Activated naive CD4-positive, alpha-beta T cell treated with anti-CD3 and anti-CD28 coated beads, Interleukin-2, amount 50 U/mL, for 16 hours (primary cell): ENCODE data around the gene TNC.
"Not testable (repeated sequence)": the region's sequence is repeated elsewhere in the genome, so short reads cannot be mapped to it uniquely, and the experiment has no call there.

Experiments used
- DNase-seq: peaks from one replicate; pipeline ENCODE4 v3.0.0-alpha.2; 2020

The TNC gene

DNA sequence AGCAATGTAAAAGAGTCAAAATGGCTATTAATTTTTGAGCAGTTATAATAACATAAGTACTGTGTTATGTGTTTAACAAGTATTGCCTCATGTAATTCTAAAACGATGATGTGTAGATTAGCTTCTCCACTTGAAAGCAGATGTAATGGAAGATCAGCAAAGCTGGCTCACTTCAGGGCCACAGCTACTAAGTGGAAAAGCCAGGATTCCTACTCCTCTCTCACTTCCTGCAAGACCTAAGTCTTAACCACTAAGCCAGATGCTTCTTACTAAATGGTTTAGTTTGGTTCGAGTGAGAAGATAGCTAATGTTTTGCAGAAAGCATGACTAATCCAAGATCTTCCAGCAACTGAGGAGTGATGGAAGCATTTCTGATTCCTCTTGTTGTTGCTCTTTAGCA, 15.7 kb upstream of the TNC start:
- DNase-seq, result no peak

DNA sequence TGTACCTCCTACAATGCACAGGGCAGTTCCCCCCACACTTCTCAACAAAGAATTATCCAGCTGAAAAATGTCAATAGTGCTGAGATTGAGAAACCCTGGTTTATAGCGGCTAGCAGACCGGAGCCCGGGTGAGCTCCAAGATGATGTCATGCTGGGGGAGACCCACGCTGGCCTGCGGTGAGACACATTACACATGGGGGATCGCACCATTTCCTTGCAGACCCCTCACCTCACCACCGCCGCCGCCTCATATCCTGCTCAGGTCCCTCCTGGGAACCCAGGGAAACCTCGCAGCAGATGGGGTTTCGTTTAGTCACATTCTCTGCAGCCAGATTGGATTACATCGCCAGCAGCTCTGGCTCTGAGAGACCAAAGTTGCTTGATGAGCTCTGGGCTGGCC, 14.7 kb upstream of the TNC start:
- no peak for DNase-seq

DNA sequence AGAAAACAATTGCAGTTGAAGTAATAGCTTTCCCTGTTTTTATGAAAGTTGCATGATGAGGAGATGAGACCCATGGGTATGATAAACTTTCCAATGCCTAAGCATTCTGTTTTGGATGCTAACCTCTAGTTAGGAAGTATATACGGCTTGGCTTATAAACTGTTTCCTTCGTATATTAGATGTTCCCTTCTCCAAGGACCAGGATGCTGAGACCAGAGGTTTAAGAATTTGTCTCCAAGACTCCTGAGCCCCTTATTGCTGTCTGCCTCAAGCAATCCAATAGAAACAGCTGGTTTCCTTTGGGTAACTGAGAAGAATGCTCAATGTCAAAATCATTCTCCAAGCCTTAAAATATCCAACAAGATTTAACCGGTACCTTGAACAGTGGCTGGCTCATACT, 12.2 kb upstream of the TNC start:
- DNase-seq, result no peak

DNA sequence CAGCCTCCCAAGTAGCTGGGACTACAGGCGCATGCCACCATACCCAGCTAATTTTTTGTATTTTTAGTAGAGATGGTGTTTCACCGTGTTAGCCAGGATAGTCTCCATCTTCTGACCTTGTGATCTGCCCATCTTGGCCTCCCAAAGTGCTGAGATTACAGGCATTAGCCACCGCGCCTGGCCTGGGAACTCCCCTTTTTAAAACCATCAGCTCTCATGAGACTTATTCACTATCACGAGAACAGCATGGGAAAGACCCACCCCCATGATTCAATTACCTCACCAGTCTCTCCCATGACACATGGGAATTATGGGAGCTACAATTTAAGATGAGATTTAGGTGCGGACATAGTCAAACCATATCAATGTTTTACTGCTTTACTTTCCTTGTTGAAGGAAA, 10.8 kb upstream of the TNC start:
- DNase-seq, result not testable (repeated sequence)

DNA sequence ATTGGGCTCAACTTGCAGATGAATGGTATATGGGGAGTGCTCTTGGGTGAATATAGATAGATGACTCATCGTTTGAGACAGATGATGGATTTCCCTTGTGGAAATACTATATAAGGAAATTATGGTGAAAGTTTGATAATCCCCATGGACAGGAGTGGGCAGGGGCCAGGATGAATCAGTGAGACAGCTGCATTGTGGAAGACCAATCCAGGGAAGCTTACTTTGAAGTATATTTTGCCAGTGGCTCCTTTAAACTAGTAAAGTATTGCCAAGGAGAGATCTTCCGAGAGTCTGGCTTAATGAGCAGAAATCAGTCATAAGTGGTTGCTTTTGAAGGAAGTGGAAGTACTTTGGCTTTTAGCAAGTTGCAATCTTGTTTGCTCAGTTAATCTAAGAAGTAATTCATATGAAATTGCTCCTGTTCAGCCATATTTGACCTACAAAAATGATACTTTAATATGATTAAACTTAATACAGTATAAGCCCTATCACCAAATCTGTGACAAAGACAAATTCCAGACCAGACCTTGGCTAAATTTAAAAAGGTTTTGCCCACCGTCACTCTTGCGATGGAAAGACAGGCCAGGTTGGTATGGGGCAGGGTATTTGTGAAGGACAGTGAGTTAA, 9.3 kb upstream of the TNC start:
- no peak for DNase-seq

DNA sequence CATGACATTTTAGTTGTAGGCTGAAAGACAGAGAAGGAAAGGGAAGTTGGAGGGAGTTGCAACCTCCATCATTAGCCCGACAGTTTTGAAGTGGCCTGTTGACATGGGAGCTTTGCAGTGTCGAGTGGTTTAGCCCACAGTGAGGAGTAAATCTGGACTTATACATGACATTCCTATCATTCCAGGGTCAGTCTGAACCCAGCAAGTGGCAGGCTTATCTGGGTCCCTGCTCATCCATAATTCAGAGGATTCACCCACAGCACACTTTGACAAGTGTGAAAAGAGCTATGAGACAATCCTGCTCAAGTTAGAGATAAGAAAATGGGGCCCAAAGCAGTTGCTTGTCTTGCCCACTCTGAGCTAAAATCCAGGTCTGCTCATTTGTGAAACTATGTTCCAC, 8.4 kb upstream of the TNC start:
- DNase-seq, result no peak

DNA sequence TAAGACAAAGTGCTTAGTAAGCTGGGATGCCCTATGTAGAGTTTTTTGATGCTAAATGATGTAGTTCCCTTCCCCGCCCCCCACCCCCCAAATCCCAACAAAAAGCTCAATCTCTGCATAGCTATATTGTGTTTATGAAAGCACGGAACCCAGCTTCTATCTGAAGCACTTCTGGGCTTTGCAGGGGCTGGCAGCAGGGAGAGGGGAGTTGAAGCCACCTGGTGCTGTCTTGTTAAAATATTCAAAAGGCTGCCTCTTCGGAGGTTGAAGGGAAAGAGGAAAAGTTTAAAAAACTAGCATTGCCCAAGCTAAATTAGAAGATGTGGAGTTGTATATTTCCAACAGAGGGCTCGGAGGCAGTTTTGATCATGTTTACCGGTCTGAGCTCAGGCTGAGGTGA, 5.0 kb upstream of the TNC start:
- no peak for DNase-seq

DNA sequence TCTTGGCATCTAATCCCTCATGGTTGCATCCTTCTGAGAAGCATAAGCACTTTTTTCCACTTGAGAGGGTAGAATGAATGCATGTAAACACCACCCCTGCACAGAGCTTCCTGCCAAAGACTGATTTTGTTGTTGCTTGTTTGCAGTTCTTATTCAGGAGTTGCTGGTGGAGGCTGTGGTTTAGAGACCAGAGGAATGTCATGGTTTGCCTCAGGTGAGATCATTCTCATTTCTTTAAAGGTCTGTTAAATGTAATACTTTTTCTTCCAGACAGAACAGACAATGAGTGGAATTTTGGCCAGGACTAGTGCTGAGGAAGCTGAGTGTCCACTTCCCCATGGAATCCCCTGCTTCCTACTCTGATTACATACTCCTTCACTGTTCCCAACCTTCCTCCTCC, 3.2 kb upstream of the TNC start:
- no peak for DNase-seq

DNA sequence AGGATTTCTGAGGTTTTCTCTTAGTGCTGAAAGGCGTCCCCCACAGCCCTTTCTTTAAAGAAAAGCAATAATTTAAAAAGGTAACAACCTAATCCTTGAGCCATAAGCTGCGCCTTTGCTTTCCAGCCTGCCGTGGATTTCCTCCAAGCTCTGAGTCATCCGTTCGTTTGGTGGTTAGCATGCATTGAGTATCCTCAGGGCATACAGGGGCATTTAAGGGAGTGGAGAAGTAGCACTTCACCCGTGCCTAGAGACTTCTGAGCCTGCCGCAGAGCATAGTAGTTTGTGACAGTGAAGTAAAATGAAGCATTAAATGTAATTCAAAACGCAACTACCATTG, 892 bp upstream of the TNC start:
- no peak for DNase-seq

DNA sequence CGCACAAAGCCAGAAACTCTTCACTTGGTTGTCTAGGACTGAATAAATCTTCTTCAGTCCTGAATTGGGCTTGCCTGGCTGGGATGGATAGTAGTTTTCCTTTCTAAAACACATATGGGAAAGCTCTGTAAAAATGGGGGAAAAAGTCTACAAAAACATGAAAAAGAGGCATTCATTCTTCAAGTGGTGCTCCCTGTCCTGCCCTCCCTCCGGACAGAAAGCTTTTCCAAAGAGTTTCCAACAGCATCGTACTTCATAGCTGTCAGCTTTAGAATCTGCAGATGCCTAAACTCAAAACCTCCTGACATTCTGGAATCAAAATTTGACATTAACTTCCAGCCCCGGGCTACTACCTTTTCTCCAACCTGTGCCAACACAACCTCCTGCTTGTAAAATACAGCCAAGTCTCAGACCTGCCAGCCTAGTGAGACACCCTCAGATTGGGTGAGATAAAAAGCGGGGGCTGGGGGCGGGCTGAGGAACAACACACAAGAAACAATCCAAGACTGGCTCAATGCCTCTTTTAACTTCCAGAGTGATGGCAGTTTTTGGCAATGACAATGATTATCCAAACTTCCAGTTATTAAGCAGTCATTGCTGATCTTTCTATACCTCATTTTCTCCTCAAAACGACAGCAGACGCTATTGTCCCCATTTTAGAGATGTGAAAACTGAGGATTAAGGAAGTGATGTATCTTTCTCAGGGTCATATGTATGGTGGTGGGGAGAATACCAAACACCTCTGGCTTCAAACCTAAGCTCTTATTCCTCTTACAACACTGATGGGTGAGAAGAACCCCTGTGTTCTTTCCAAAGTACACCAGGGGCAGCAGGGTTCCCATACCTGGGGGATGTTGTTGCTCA, 1.3 kb downstream of the TNC start:
- DNase-seq, result no peak

DNA sequence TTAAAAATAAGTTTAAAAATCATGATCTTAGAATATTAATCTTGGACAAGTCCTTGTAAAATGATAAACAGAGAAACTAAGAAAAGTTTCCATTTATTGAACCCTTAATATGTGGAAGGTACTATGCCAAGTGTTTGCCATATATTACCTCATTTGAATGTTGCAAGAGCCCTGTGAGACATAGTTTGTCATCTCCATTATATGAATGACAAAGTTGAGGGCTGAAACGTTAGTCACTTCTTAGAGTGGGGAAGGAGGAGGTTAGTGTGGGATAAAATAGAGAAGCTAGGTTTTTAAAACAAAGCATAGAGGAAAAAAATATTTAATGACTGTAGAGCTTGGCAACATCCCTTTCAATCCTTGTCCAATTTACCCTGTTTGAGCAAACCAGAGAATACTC, 2.0 kb downstream of the TNC start:
- no peak for DNase-seq

DNA sequence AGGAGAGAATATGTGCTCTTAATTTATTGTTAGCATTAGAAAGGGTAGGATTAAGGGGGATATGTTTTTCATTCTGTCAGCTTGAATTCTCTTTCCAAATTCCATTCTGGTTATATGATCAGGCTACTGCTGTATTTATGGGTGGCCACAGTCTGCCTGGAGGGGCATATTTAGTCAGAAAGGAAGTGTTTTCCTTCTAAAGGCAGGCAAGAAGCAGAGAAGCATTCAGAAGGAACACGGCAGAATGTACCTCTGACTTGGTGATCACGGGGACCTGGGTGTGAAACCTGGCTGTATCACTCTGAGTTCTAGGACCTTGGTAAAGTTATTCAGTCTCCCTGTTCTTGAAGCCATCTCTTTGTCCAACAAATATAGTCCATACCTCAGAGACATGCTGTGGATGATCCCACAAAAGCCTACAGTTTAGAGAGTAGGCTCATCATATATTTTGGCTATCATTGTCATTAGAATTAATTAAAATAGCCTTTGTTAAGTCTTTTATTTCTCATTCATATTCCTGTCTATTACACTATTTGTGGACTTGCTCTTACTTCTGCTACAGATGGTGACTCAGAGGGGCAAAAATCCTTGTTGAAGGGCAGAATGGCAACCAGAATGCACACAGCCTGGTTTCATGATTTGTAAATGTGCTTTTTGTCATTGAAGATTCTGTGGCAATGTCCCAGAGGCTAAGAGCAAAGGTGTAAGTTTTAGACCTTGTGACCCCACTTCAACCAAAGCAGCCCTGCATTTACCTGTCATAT, 2.7 kb downstream of the TNC start:
- no peak for DNase-seq

DNA sequence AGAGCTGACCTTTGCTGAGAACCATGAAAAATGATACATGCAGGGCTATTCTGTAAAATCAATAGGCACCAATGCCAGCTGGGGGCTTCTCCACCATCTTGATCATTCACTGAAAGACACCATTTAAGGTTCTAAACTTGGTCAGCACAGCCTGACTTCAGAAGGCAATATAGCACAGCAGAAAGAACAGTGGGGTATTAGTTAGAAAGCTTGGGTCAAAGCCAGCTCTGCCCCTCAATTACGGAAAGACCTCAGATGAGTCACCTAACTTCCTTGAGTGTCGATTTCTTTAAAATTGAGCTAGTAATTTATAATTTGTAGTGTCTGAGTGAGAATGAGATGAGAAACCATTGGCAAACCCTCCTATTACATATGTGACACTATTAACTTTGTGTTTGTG, 3.4 kb downstream of the TNC start:
- no peak for DNase-seq

DNA sequence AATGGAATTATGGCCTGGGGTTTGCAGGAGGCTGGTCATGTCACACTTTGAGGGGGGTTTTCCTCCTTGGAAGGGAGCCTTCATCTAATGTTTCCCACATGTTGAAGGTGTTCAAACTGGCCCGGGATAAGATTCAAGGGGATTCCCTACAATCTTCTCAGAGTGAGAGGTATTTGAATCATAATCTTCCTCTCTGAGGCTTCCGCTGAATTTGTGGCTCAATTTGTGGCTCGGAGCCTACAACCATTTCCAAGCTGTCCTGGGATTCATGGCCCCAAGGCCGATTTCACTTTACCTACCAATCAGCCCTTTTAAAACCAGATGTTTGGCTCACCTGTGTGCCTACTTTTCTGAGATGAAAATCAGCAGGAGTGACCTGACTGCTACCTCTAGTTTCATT, 3.9 kb downstream of the TNC start:
- DNase-seq, result no peak

DNA sequence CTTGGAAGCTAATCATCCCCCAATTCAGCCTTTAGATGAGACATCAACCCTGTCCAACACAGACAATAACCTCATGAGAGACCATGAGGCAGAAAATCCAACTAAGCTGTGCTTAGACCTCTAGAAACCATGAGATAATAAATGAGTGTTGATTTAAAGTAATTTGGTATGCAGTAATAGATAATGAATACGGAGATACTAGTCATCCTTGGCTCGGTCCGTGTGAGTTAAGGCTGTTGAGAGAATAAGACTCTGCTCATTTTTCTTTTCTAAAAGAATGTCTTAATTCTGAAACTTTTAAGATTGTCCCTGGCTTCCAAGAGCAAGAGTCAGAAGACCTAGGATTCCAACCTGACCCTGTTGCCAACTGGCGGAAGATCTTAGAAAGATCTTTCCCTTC, 6.1 kb downstream of the TNC start:
- DNase-seq, result no peak

DNA sequence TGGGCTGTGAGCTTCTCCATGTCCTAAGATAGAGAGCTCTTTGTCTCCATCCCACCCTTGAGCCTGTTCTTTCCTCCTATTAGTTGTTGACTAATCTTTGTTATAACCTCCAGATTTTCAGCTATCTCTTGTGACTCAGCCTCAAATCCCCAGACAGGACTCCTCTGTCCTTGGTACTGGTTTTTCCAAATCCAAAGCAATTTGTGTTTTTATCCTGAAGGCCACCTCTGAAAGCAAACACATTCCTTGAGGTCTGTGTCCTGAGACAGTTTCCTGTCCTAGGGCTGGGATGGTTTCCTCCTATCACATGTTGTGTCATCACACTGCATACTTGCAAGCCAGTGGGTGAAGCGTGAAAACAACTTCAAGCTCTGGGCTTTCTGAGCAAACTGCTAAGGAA, 8.5 kb downstream of the TNC start:
- DNase-seq, result no peak

DNA sequence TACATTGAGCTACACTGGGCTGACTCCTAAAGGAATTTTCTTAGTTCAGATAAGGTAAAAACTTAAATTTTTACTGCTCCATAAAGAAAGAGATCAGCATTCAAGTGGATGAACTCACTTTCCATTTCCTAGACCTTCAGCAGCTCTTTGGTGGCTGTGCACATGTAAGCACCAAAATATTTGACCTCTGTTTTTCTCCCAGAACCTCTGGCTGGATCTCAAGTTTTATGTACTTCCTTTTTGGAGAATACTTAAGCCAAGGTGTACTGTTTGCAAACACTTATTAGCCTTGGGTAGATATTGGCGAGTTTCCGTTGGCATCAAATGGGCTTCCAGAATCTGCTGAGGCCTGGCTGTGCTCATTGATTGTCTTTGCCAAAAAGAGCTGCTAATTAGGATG, 10.3 kb downstream of the TNC start:
- no peak for DNase-seq

DNA sequence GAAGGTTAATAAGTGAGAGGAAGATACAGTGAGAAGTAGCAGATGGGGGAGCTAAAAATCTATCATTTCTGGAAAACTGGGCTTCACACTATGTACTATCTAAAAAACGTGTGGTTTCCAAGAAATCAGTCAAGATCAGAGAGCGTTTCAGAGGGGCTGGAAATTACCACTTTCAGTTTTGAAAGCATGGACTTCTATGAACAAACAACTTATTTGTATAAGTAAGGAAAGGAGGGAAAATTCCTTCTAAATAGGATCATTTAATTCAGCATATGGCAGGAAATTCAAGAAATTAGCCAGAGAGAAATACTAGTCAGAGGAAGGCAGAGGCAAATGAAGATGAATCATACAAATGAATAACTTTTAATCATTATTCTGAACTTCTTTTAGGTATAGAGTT, 11.3 kb downstream of the TNC start:
- DNase-seq, result no peak

DNA sequence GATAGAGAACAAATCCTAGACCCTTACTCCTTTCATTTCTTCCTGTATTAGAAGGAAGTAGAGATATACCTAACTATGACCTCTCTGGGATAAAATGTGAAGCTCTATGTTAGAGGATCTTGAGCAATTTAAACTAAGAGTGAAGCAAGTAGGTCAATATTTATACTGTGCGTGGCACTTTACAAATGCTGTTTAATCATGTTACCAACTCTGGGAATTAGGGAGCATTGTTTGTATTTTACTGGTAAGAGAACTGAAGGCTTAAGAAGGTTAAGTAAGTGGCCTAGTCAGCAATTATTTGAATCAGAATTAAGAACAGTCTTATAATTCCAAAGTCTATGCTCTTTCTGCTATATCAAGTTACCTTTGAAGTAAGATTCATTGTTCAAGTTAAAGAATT, 12.0 kb downstream of the TNC start:
- DNase-seq, result no peak

DNA sequence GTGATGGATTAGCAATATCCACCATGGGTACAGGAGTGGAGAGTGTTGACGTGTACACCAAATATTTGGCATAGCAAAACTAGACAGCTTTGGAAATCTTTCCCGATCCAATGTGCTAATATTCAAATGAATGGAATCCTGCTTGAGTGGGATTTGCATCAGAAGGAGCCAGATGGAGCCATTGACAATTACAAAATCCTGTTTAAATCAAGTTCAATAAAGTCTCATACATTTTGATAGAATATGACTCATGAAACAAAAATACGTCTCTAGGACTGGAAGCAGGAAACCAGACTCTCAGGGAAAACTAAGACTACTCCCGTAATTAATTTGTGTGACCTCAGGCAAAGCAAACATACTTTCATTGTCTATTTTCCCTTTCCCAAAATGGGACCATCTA, 13.0 kb downstream of the TNC start:
- DNase-seq, result no peak

DNA sequence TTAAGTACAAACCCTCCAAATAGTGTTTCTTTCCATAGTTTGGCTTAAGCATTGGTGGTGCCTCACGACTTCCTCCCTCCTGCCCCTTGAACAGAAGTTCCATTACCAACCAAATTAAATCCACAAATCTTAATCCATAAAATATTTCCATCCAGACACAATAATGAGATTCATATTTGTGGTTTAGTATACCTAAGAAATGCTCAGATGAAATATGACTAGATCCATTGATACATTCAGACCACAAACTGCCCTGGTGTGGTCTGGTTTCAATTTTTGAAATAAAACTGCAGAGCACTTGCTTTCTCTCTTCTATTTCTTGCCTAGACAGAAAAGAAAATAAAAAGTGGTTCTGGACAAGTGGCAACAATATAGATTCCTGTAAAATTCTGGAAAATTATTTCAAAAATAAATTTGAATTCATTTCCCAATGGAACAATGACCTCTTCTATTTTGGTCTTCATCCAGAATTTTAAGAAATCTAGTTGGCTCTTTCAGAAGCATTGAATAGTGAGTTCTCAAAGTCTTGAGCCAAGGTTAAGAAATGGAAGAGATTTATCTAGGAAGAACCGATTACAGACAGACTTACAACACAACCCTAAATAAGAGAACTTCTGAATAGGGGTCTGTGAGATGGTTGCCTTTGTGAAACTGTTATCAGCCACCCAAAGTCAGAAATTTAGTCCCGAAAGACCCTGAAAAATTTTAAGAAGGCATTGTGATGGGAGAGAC, 14.0 kb downstream of the TNC start:
- no peak for DNase-seq

DNA sequence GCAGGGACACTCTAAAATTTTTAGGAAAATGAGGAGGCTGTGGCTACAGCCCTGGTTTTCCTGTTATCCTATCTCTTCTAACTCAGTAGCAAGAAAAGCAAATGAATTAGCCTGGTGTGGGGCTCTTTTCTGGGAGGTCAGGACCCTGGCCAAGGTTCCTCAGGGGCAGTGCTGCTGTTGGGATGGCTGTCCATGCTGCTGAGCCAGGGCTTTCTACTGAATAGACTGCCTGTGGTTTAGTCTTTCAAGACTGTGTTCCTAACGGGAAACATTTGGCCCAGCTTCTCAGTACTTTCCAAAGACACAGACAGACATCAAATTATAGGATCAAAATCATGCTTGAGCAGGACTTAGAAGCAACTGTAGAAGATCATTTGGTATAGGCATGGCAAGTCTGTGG, 18.1 kb downstream of the TNC start:
- no peak for DNase-seq

DNA sequence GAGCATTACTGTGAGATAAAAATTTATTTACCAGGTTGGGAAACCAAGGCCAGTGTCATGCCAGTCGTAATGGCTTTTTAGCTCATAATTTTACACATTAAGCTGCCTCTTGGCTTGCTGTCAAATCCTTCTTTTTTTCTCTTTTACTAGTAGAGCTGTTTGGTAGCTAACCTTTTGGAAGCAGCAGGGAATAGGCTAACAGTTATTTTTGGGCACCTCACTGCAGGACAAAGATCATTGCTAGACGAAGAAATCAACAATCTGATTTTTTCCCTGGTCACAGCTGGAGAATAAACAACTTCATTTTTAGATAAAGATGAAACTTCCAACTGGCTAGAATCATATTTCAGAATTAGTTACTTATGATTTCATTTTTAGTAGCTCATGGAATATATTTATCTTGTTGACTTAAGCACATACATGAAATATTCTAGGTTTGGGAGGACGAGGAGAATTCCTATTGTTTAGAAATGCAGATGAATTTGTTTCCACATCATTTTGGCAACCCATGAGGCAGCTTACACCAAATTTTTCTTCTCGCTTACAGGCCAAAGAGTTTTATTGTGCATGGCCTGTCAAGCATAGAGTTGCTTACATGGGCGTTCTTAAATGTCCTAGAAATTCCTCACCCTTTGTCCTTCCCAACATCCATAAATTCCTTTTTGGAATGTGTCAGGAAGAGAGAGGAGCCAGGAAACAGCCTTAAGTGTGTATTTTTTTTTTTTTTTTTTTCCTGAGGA, 19.6 kb downstream of the TNC start:
- DNase-seq, result no peak
